ENCODE results near the gene TAF3. TPM values are rescaled to one million over a fixed set of nuclear protein-coding genes. Genes with fewer than 3 reads are reported as not detected.
"Not testable (repeated sequence)": the region's sequence is repeated elsewhere in the genome, so short reads cannot be mapped to it uniquely, and the experiment has no call there.

Gene TAF3
- total RNA-seq, 1 donor from 2014 or later = 4.8 TPM

- TF ChIP-seq CTCF (conservative IDR thresholded peaks at IDR 0.05; ENCODE audit: low read depth, low read length) = no peak
- H3K4me3 ChIP-seq (ENCODE audit: low read depth, low read length) = no peak overlapping the region
- no peak for DNase-seq (ENCODE audit: low read depth)
Measured at GRCh38 chr10:7797582-7797981, 20.7 kb upstream of the TAF3 start.

GRCh38 chr10:7802606-7803005, 15.7 kb upstream of the TAF3 start:
- TF ChIP-seq CTCF (conservative IDR thresholded peaks at IDR 0.05; ENCODE audit: low read depth, low read length) = no peak
- no peak for DNase-seq (ENCODE audit: low read depth)
- H3K4me3 ChIP-seq (ENCODE audit: low read depth, low read length) = no peak overlapping the region

- DNase-seq (ENCODE audit: low read depth) = no peak
- TF ChIP-seq CTCF (conservative IDR thresholded peaks at IDR 0.05; ENCODE audit: low read depth, low read length) = no peak
Measured at GRCh38 chr10:7804216-7804615, 14.1 kb upstream of the TAF3 start.

GRCh38 chr10:7804741-7805140, 13.6 kb upstream of the TAF3 start:
- no peak overlapping the region for H3K4me3 ChIP-seq (ENCODE audit: low read depth, low read length)
- no peak for DNase-seq (ENCODE audit: low read depth)
- no peak for TF ChIP-seq CTCF (conservative IDR thresholded peaks at IDR 0.05; ENCODE audit: low read depth, low read length)

More at GRCh38 chr10:7804216-7804615, 14.1 kb upstream of the TAF3 start:
- no peak overlapping the region for H3K4me3 ChIP-seq (ENCODE audit: low read depth, low read length)

GRCh38 chr10:7808686-7809267, 9.5 kb upstream of the TAF3 start:
- no peak overlapping the region for H3K4me3 ChIP-seq (ENCODE audit: low read depth, low read length)
- DNase-seq (ENCODE audit: low read depth) = no peak
- TF ChIP-seq CTCF (conservative IDR thresholded peaks at IDR 0.05; ENCODE audit: low read depth, low read length) = no peak

- no peak overlapping the region for H3K4me3 ChIP-seq (ENCODE audit: low read depth, low read length)
- TF ChIP-seq CTCF (conservative IDR thresholded peaks at IDR 0.05; ENCODE audit: low read depth, low read length) = no peak
- no peak for DNase-seq (ENCODE audit: low read depth)
Measured at GRCh38 chr10:7810443-7810842, 7.9 kb upstream of the TAF3 start.

- TF ChIP-seq CTCF (conservative IDR thresholded peaks at IDR 0.05; ENCODE audit: low read depth, low read length) = no peak
- no peak for DNase-seq (ENCODE audit: low read depth)
Measured at GRCh38 chr10:7811000-7811399, 7.3 kb upstream of the TAF3 start.

GRCh38 chr10:7811743-7812142, 6.6 kb upstream of the TAF3 start:
- not testable (repeated sequence) for DNase-seq (ENCODE audit: low read depth); H3K4me3 ChIP-seq (ENCODE audit: low read depth, low read length)

More at GRCh38 chr10:7811000-7811399, 7.3 kb upstream of the TAF3 start:
- no peak overlapping the region for H3K4me3 ChIP-seq (ENCODE audit: low read depth, low read length)

All from epithelial cell of proximal tubule (primary cell).